ENCODE results near the gene PTPN14. TPM values are rescaled to one million over a fixed set of nuclear protein-coding genes. Genes with fewer than 3 reads are reported as not detected.

The PTPN14 gene
- total RNA-seq, 1 experiment from 2014 or later, result 209 TPM

- in situ Hi-C loops (cut with HindIII; ENCODE audit: low pct_unique_long_range_greater_than_20kb, low sequenced_read_pairs) (no loop called here), intact Hi-C loops (cut with micrococcal nuclease; ENCODE audit: unreplicated experiment) (no loop called here)
- H3K27ac ChIP-seq (ENCODE audit: low read length), result no peak overlapping the region
- peaks cover 14% of the 10 kb centered on the region for H3K4me1 ChIP-seq (ENCODE audit: control insufficient read depth, insufficient read depth, low read length)
- no peaks in the 10 kb centered on the region for H3K27me3 ChIP-seq (ENCODE audit: control insufficient read depth, insufficient read depth, low read length)
- H3K9me3 ChIP-seq (ENCODE audit: control insufficient read depth, insufficient read depth, low read depth, low read length), result no peaks in the 10 kb centered on the region
- CTCF ChIA-PET, result interaction anchor here (1.5 kb wide), 1 partner anchor 9 kb away, joined by 6 read pairs; no protein-coding TSS in a partner anchor
- POLR2A ChIA-PET, result no interaction called here
- no TSS peak for BruUV-seq (replicated peaks)
- no peak overlapping the region for H3K4me3 ChIP-seq (ENCODE audit: low read depth in 2 of 2, low read length in 2 of 2)
- TF ChIP-seq TCF7L2 (IDR thresholded peaks at IDR 0.05; ENCODE audit: low read depth, low read length), result no peak
- TF ChIP-seq POLR2AphosphoS5 (IDR thresholded peaks at IDR 0.05; ENCODE audit: low read depth, low read length), result no peak
- TF ChIP-seq SIN3A (IDR thresholded peaks at IDR 0.05; ENCODE audit: borderline replicate concordance, insufficient read depth, low read depth, low read length), result no peak
- TF ChIP-seq, protein P1, sequence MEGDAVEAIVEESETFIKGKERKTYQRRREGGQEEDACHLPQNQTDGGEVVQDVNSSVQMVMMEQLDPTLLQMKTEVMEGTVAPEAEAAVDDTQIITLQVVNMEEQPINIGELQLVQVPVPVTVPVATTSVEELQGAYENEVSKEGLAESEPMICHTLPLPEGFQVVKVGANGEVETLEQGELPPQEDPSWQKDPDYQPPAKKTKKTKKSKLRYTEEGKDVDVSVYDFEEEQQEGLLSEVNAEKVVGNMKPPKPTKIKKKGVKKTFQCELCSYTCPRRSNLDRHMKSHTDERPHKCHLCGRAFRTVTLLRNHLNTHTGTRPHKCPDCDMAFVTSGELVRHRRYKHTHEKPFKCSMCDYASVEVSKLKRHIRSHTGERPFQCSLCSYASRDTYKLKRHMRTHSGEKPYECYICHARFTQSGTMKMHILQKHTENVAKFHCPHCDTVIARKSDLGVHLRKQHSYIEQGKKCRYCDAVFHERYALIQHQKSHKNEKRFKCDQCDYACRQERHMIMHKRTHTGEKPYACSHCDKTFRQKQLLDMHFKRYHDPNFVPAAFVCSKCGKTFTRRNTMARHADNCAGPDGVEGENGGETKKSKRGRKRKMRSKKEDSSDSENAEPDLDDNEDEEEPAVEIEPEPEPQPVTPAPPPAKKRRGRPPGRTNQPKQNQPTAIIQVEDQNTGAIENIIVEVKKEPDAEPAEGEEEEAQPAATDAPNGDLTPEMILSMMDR (IDR thresholded peaks at IDR 0.05), result no peak
- no peak for TF ChIP-seq REST (IDR thresholded peaks at IDR 0.05; ENCODE audit: insufficient read depth in 1 of 2, low read depth in 2 of 2, low read length in 1 of 2)
- H3K36me3 ChIP-seq (ENCODE audit: control insufficient read depth, insufficient read depth, low read length), result peaks cover 2% of the 10 kb centered on the region; the same call in 1 of the 2 replicates
- no peak for DNase-seq (ENCODE audit: low read depth, low spot score)
- no peak for ATAC-seq
Observed at GRCh38 chr1:214341459-214341858, 209.9 kb downstream of the PTPN14 start.

DNA sequence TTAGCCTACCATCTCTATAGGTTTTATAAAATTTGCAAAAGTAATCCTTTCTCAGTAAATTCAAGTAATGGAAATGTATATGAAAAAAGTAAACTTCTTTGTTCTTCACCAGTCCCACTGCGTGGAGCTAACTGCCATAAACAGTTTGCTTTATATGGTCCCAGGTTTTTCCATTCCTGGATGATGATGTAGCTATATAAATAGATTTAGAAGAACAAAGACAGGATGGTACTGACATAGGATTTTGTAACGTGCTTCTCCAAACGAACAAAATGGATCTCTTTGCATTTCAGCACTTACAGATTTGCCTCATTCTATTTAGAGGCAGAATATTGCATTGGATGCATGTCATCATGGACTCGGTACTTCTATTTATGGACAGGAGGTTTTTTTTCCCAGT lies 213.2 kb downstream of the PTPN14 start:
- no TSS peak for BruUV-seq (replicated peaks)
- no peak overlapping the region for H3K27ac ChIP-seq (ENCODE audit: low read length)
- CTCF ChIA-PET, result no interaction called here
- H3K4me3 ChIP-seq (ENCODE audit: low read depth in 2 of 2, low read length in 2 of 2), result no peak overlapping the region
- ATAC-seq (no peak), DNase-seq (ENCODE audit: low read depth, low spot score) (no peak)
- intact Hi-C loops (cut with micrococcal nuclease; ENCODE audit: unreplicated experiment), result no loop called here
- in situ Hi-C loops (cut with HindIII; ENCODE audit: low pct_unique_long_range_greater_than_20kb, low sequenced_read_pairs), result no loop called here
- H3K27me3 ChIP-seq (ENCODE audit: control insufficient read depth, insufficient read depth, low read length), result no peaks in the 10 kb centered on the region
- H3K4me1 ChIP-seq (ENCODE audit: control insufficient read depth, insufficient read depth, low read length), result peaks cover 20% of the 10 kb centered on the region
- no peaks in the 10 kb centered on the region for H3K9me3 ChIP-seq (ENCODE audit: control insufficient read depth, insufficient read depth, low read depth, low read length)
- no peaks in the 10 kb centered on the region; the same call in 1 of the 2 replicates for H3K36me3 ChIP-seq (ENCODE audit: control insufficient read depth, insufficient read depth, low read length)
- TF ChIP-seq REST (IDR thresholded peaks at IDR 0.05; ENCODE audit: insufficient read depth in 1 of 2, low read depth in 2 of 2, low read length in 1 of 2), result no peak
- TF ChIP-seq POLR2AphosphoS5 (IDR thresholded peaks at IDR 0.05; ENCODE audit: low read depth, low read length), result no peak
- no peak for TF ChIP-seq TCF7L2 (IDR thresholded peaks at IDR 0.05; ENCODE audit: low read depth, low read length)
- TF ChIP-seq, protein P1 (IDR thresholded peaks at IDR 0.05), result no peak
- POLR2A ChIA-PET, result no interaction called here

Data from Panc1 (cell line).